ENCODE data around the gene SZT2.
"Not testable (repeated sequence)": the region's sequence is repeated elsewhere in the genome, so short reads cannot be mapped to it uniquely, and the experiment has no call there.

The SZT2 gene

GRCh38 chr1:43360616-43361015, 29.1 kb upstream of the SZT2 start:
- DNase-seq (ENCODE audit: insufficient read length, low spot score) (no peak), FAIRE-seq (no peak)

- FAIRE-seq (no peak), DNase-seq (ENCODE audit: insufficient read length, low spot score) (no peak)
These were observed 26.3 kb upstream of the SZT2 start for GRCh38 chr1:43363283-43363934.

GRCh38 chr1:43363935-43364525, 25.7 kb upstream of the SZT2 start:
- DNase-seq (ENCODE audit: insufficient read length, low spot score), result no peak

GRCh38 chr1:43365678-43366077, 24.0 kb upstream of the SZT2 start:
- FAIRE-seq (no peak), DNase-seq (ENCODE audit: insufficient read length, low spot score) (no peak)

More at GRCh38 chr1:43363935-43364525, 25.7 kb upstream of the SZT2 start:
- FAIRE-seq, result no peak

GRCh38 chr1:43366179-43366578, 23.5 kb upstream of the SZT2 start:
- DNase-seq (ENCODE audit: insufficient read length, low spot score) (no peak), FAIRE-seq (no peak)

GRCh38 chr1:43366601-43367025, 23.1 kb upstream of the SZT2 start:
- DNase-seq (ENCODE audit: insufficient read length, low spot score) (no peak), FAIRE-seq (no peak)

GRCh38 chr1:43367026-43367903, 22.4 kb upstream of the SZT2 start:
- FAIRE-seq (no peak), DNase-seq (ENCODE audit: insufficient read length, low spot score) (no peak)

GRCh38 chr1:43367904-43368645, 21.6 kb upstream of the SZT2 start, which contains the start of gene ELOVL1:
TSS of gene ELOVL1 (minus strand) at chr1:43368011. CDS start at chr1:43365609, 2,402 bp downstream.
- DNase-seq (ENCODE audit: insufficient read length, low spot score) (peak; percentile 95), FAIRE-seq (peak; percentile 83)

GRCh38 chr1:43368646-43369020, 21.1 kb upstream of the SZT2 start:
- FAIRE-seq, result no peak
- no peak for DNase-seq (ENCODE audit: insufficient read length, low spot score)

- FAIRE-seq; DNase-seq (ENCODE audit: insufficient read length, low spot score): not testable (repeated sequence)
These were observed 19.9 kb upstream of the SZT2 start for GRCh38 chr1:43369779-43370178.

- no peak for DNase-seq (ENCODE audit: insufficient read length, low spot score)
- no peak for FAIRE-seq
These were observed 19.1 kb upstream of the SZT2 start for GRCh38 chr1:43370564-43370963.

GRCh38 chr1:43372172-43372571, 17.5 kb upstream of the SZT2 start:
- DNase-seq (ENCODE audit: insufficient read length, low spot score) (no peak), FAIRE-seq (no peak)

- DNase-seq (ENCODE audit: insufficient read length, low spot score), result no peak
- FAIRE-seq, result no peak
These were observed 16.4 kb upstream of the SZT2 start for GRCh38 chr1:43373066-43373940.

- DNase-seq (ENCODE audit: insufficient read length, low spot score), result no peak
- no peak for FAIRE-seq
These were observed 12.9 kb upstream of the SZT2 start for GRCh38 chr1:43376723-43377235.

GRCh38 chr1:43377831-43378230, 11.9 kb upstream of the SZT2 start:
- FAIRE-seq (no peak), DNase-seq (ENCODE audit: insufficient read length, low spot score) (no peak)

- FAIRE-seq (no peak), DNase-seq (ENCODE audit: insufficient read length, low spot score) (no peak)
These were observed 10.2 kb upstream of the SZT2 start for GRCh38 chr1:43379476-43379875.

- DNase-seq (ENCODE audit: insufficient read length, low spot score) (no peak), FAIRE-seq (no peak)
These were observed 8.1 kb upstream of the SZT2 start for GRCh38 chr1:43381612-43382011.

- DNase-seq (ENCODE audit: insufficient read length, low spot score) (no peak), FAIRE-seq (no peak)
These were observed 7.5 kb upstream of the SZT2 start for GRCh38 chr1:43382027-43382779.

GRCh38 chr1:43383449-43383848, 6.2 kb upstream of the SZT2 start:
- DNase-seq (ENCODE audit: insufficient read length, low spot score), result no peak
- FAIRE-seq, result no peak
